Globus pallidus (tissue), 1 donor: Measurements from ENCODE around the gene CEACAM3.

ENCODE experiments used
- DNase-seq: peaks from one replicate; pipeline ENCODE4 v3.0.0-alpha.2; 2015; ENCODE audit warnings: low spot score

CEACAM3 gene

GRCh38 chr19:41844601-41845000 lies 48.2 kb downstream of the CEACAM3 start, which contains the start of gene LYPD4:
LYPD4 (minus strand) TSS chr19:41844683; CDS start chr19:41839285, 5,398 bp downstream.
- DNase-seq = no peak

DNA sequence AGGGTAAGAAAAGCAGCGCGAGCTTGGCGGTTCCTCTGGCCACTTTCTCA lies 48.4 kb downstream of the CEACAM3 start, which contains the start of gene DMRTC2:
DMRTC2 (plus strand) TSS at position 42 of the 50 bp plus-strand sequence. CDS start 2,387 bp downstream, outside the sequence.
- DNase-seq = no peak

GRCh38 chr19:41845051-41845590 lies 48.7 kb downstream of the CEACAM3 start:
- no peak for DNase-seq

GRCh38 chr19:41847351-41848105 lies 51.1 kb downstream of the CEACAM3 start:
- DNase-seq = no peak

- no peak for DNase-seq
These were observed 52.3 kb downstream of the CEACAM3 start for GRCh38 chr19:41848666-41849065.

GRCh38 chr19:41849067-41849466 lies 52.7 kb downstream of the CEACAM3 start:
- no peak for DNase-seq

GRCh38 chr19:41850381-41850780 lies 54.0 kb downstream of the CEACAM3 start:
- DNase-seq = no peak

GRCh38 chr19:41851456-41851855 lies 55.1 kb downstream of the CEACAM3 start:
- no peak for DNase-seq

- DNase-seq = no peak
These were observed 57.0 kb downstream of the CEACAM3 start for GRCh38 chr19:41853344-41853743.

DNA sequence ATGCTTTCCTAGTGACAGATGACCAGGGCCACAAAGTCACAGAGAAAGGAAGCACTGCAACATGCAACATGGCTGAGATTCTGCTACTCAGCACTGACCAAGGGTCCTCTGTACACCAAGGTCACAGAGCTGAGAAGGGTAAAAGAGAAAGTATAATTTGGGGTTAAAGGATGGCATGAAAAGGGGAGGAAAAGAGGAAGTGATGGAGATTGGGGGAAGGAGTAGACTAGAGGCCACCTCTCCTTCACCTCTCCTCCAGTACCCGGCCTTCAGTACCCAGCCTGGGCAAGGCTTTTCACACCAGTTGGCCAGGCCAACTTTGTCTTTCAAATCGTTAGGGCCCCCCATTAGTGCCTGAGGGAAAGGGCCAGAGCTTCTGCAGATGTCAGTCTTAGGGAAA lies 57.4 kb downstream of the CEACAM3 start:
- DNase-seq = no peak

DNA sequence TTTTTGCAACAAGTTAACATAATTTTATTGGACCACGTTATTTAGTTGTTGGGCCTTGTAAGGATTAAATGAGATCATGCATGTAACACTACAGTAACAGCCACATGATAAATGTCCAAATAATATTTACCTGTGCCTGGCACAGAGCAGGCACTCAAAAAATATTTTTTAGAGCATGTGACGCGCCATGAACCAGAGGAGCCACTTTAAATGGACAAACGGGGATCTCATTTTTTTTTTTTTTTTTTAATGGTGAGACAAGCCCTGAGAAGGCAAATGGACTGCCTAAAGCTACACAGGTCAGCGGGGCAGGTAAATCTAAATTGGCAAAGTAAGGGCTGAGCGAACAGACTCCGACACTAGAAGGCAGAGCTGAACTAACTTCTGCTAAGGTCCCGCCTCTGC lies 62.8 kb downstream of the CEACAM3 start:
- no peak for DNase-seq

GRCh38 chr19:41859618-41860418 lies 63.4 kb downstream of the CEACAM3 start, which contains the start of gene RPS19:
RPS19 (plus strand) TSS chr19:41860255; CDS start chr19:41860775, 520 bp downstream.
- DNase-seq = peak; percentile 100

DNA sequence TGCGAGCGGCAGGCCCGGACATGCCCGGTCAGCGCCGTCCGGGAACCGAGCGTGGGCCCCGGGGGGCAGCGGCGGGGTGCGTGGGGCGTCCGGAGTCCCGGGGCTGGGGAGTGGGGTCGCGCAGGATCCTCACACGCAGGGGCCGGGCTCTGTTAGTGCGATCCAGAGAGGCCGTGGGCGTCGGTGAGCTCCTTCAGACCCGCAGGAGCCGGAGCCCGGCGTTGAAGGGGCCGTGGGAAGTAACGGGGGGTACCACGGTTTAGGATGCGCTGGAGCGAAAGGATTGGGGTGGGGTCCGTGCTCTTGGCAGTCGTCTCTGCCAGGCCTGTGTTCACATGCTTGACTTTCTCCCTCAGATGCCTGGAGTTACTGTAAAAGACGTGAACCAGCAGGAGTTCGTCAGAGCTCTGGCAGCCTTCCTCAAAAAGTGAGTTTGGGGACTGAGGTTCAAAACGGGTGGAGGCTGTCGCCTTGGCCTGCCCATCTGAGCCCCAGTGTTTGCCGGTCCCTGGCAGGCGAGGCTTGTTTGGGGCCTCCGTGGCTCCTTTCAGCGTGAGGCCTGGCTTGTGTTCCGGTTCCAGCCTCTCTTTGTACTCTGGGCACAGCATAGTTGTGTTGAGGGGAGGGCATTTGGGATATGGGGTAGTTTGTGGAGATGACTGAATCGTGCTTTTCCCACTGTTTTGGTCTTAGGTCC lies 64.2 kb downstream of the CEACAM3 start:
- DNase-seq = no peak
